ENCODE measurements around the gene OR2L2.
"Not testable (repeated sequence)": the region's sequence is repeated elsewhere in the genome, so short reads cannot be mapped to it uniquely, and the experiment has no call there.

OR2L2 gene

GRCh38 chr1:248029770-248030169 is at the start of gene OR2L2:
Gene OR2L2, plus strand, starts transcription at chr1:248030070. Its CDS starts 8,198 bp downstream, at chr1:248038268.
- DNase-seq (ENCODE audit: insufficient read length, low spot score): no peak
- no peak for FAIRE-seq
- TF ChIP-seq POLR2A (IDR thresholded peaks at IDR 0.05; ENCODE audit: low read depth, low read length): no peak

DNA sequence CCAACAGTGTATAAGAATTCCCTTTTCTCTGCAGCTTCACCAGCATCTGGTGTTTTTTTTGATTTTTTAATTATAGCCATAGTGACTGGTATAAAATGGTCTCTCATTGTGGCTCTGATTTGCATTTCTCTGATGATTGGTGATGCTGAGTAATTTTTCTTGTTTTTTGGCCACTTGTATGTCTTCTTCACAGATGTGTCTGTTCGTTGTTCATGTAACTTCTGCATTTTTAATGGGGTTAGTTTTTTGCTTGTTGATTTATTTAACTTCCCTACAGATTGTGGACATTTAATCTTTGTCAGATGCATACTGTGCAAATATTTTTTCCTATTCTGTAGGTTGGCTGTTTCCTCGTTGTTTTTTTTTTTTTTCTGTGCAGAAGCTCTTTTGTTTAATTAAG is 36.9 kb upstream of the OR2L2 start:
- TF ChIP-seq POLR2A (IDR thresholded peaks at IDR 0.05; ENCODE audit: low read depth, low read length): no peak
- FAIRE-seq (no peak), DNase-seq (ENCODE audit: insufficient read length, low spot score) (no peak)

- DNase-seq (ENCODE audit: insufficient read length, low spot score): no peak
- no peak for TF ChIP-seq POLR2A (IDR thresholded peaks at IDR 0.05; ENCODE audit: low read depth, low read length)
- FAIRE-seq: no peak
Observed at GRCh38 chr1:247998811-247999210, 31.1 kb upstream of the OR2L2 start.

- DNase-seq (ENCODE audit: insufficient read length, low spot score) (no peak), FAIRE-seq (no peak)
- TF ChIP-seq POLR2A (IDR thresholded peaks at IDR 0.05; ENCODE audit: low read depth, low read length): no peak
Observed at GRCh38 chr1:248000169-248000568, 29.7 kb upstream of the OR2L2 start.

- DNase-seq (ENCODE audit: insufficient read length, low spot score) (no peak), FAIRE-seq (no peak)
- TF ChIP-seq POLR2A (IDR thresholded peaks at IDR 0.05; ENCODE audit: low read depth, low read length): no peak
Observed at GRCh38 chr1:248007778-248008177, 22.1 kb upstream of the OR2L2 start.

DNA sequence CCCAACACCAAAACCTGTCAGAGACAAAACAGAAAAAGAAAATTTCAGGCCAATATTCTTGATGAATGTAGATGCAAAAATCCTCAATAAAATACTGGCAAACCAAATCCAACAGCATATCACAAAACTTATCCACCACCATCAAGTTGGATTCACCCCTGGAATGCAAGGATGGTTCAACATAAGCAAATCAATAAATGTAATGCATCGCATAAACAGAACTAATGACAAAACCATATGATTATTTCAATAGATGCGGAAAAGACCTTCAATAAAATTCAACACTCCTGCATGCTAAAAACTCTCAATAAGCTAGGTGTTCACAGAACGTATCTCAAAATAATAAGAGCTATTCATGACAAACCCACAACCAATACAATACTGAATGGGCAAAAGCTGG is 20.2 kb upstream of the OR2L2 start:
- FAIRE-seq (no peak), DNase-seq (ENCODE audit: insufficient read length, low spot score) (no peak)
- TF ChIP-seq POLR2A (IDR thresholded peaks at IDR 0.05; ENCODE audit: low read depth, low read length): no peak

DNA sequence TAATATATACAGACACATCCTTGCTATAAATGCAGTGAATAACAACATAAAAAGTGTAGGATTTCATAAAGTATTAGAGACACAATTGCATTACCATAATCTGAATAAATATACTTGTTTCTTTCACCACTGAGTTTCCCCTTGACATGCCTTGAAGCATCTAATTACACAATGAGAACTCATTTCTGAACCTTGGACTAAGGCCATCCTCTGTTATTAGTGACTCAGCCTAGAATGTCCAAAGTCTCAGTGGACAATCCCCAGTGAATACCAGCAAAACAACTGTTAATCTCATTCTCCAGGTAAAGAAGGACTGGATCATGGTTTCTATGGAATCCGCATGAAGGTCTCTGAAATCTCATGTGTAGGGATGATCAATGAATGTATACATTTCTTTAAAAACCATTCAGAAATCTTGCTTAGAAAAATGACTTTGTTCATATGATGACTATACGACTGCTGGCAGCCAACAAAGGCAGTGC is 16.6 kb upstream of the OR2L2 start, which contains the start of gene OR2L5:
Gene OR2L5 (plus strand): TSS at position 432 of the 482 bp plus-strand sequence. CDS start 8,288 bp downstream, outside the sequence.
- FAIRE-seq (no peak), DNase-seq (ENCODE audit: insufficient read length, low spot score) (no peak)
- no peak for TF ChIP-seq POLR2A (IDR thresholded peaks at IDR 0.05; ENCODE audit: low read depth, low read length)

DNA sequence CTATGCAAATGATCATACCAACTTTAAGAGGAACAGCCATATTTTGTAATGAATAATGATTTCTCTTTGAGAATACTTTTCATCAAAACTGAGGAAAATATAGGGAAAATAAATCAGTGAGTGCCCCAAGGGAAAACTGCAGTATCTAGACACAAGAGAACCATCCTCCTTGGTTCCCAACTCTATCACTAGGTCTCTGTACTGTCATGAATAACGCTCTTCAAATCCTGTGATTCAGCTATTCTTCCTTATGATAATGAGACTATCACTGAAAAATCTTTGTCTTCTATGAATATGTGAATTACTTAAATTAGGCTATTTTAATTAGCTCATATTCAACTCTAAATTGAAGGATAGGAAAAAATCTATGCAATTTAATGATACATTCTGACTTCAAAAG is 14.1 kb upstream of the OR2L2 start:
- no peak for TF ChIP-seq POLR2A (IDR thresholded peaks at IDR 0.05; ENCODE audit: low read depth, low read length)
- DNase-seq (ENCODE audit: insufficient read length, low spot score) (no peak), FAIRE-seq (no peak)

GRCh38 chr1:248045209-248045608 is 15.3 kb downstream of the OR2L2 start:
- TF ChIP-seq POLR2A (IDR thresholded peaks at IDR 0.05; ENCODE audit: low read depth, low read length): no peak
- FAIRE-seq: no peak
- no peak for DNase-seq (ENCODE audit: insufficient read length, low spot score)

- no peak for FAIRE-seq
- DNase-seq (ENCODE audit: insufficient read length, low spot score): no peak
- TF ChIP-seq POLR2A (IDR thresholded peaks at IDR 0.05; ENCODE audit: low read depth, low read length): no peak
Observed at GRCh38 chr1:248046536-248046935, 16.7 kb downstream of the OR2L2 start, which contains the start of gene OR2L3. Gene OR2L3, plus strand, starts transcription at chr1:248046836. Its CDS starts 13,846 bp downstream, at chr1:248060682.

GRCh38 chr1:248047008-248047407 is 17.1 kb downstream of the OR2L2 start:
- FAIRE-seq (no peak), DNase-seq (ENCODE audit: insufficient read length, low spot score) (no peak)
- no peak for TF ChIP-seq POLR2A (IDR thresholded peaks at IDR 0.05; ENCODE audit: low read depth, low read length)

- DNase-seq (ENCODE audit: insufficient read length, low spot score): no peak
- no peak for FAIRE-seq
- TF ChIP-seq POLR2A (IDR thresholded peaks at IDR 0.05; ENCODE audit: low read depth, low read length): no peak
Observed at GRCh38 chr1:248054671-248055070, 24.8 kb downstream of the OR2L2 start.

- DNase-seq (ENCODE audit: insufficient read length, low spot score): no peak
- FAIRE-seq: no peak
- no peak for TF ChIP-seq POLR2A (IDR thresholded peaks at IDR 0.05; ENCODE audit: low read depth, low read length)
Observed at GRCh38 chr1:248055261-248055660, 25.4 kb downstream of the OR2L2 start.

GRCh38 chr1:248065071-248065470 is 35.2 kb downstream of the OR2L2 start:
- FAIRE-seq (no peak), DNase-seq (ENCODE audit: insufficient read length, low spot score) (no peak)
- no peak for TF ChIP-seq POLR2A (IDR thresholded peaks at IDR 0.05; ENCODE audit: low read depth, low read length)

DNA sequence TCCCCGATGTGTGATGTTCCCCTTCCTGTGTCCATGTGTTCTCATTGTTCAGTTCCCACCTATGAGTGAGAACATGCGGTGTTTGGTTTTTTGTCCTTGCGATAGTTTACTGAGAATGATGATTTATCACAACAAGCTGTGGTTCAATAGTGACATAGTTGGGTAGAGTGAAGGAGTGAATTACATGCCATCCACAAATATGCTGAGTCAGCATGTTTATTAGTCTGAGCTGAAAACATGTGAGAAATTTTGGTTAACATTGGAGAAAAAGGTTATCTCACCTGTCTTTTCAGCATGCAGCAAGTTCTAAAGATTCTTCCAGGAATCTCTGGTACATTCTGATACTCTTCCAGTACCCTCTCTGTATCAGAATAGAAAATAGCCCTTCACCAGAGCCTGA is 35.7 kb downstream of the OR2L2 start:
- TF ChIP-seq POLR2A (IDR thresholded peaks at IDR 0.05; ENCODE audit: low read depth, low read length): no peak
- no peak for FAIRE-seq
- DNase-seq (ENCODE audit: insufficient read length, low spot score): no peak

DNA sequence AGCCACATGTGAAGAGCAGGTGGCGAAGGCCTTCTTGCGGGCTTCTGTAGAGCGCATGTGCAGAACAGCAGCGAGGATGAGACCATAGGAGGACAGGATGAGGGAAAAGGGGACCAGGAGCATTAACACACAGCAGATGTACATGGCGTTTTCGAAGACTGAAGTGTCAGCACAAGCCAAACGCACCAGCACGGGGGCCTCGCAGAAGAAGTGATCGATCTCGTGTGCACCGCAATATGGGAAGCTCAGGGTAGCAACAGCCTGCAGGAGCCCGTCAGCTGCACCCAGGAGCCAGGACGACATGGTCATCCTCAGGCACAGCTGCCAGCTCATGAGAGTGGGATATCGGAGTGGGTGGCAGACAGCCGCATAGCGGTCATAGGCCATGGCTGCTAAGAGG is 54.0 kb downstream of the OR2L2 start:
- DNase-seq (ENCODE audit: insufficient read length, low spot score); FAIRE-seq: not testable (repeated sequence)

Measured in H54 (cell line).